Astrocyte of the cerebellum (primary cell): ENCODE data around the gene DTX4.

ENCODE experiments used
- DNase-seq: peaks from one replicate; pipeline ENCODE4 v3.0.0-alpha.2; 2011; ENCODE audit warnings: low read depth
- H3K4me3 ChIP-seq: 2 replicates; pipeline ENCODE4 v1.5.1; 2011; ENCODE audit warnings: mild to moderate bottlenecking, low read depth, low read length, moderate library complexity
- in situ Hi-C: cut with HindIII; loops from 2 replicates; pipeline ENCODE4 v1.10.0; 2017; ENCODE audit warnings: low sequenced_read_pairs
- TF ChIP-seq, protein P1 (sequence below): IDR thresholded peaks from 2 replicates; pipeline ENCODE4 v1.5.1; 2012; ENCODE audit warnings: low read length, low read depth, moderate library complexity, mild to moderate bottlenecking; ENCODE audit errors: missing control alignments

The DTX4 gene

DNA sequence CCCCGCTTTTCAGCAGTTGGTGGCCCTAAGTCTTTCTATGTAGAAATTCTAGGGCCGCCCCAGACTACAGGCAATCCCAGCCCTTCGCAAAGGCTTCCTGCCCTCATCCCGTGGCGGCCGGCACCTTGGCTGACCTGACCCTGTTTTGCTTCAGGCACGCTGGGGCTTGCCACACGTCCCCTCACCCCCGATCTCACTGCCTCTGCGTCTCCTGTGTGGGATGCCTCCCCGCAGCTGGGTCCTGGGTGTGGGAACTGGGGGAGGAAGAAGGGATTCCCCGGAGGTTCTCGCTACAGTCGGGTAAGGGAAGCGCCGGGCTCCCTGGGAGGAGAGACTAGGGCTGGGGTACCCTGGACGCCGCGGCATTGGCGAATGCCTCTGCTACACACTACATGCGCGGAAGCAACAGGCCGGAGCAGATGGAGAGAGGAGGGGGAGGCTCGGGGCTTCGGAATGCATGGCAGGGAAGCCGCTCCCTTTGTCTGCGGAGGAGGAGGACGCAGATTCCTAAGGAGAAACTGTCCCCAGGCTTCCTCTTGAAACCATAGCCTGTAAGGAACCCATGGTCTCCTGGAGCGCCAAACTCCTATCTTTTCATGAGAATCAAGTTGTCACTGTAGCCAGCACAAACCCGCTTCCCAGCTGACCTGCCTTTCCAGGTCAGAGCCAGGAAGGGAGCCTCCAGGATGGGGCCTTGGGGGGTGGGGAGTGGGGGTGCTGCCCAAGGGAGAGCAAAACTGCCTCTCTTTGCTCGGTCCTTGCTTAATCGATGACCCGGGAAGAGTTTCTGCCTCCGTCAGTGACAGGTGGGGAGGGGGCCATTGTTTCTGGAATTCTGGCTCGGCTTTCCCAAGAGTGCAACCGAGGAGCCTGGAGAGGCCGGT is 1.4 kb downstream of the DTX4 start:
- DNase-seq, result no peak

DNA sequence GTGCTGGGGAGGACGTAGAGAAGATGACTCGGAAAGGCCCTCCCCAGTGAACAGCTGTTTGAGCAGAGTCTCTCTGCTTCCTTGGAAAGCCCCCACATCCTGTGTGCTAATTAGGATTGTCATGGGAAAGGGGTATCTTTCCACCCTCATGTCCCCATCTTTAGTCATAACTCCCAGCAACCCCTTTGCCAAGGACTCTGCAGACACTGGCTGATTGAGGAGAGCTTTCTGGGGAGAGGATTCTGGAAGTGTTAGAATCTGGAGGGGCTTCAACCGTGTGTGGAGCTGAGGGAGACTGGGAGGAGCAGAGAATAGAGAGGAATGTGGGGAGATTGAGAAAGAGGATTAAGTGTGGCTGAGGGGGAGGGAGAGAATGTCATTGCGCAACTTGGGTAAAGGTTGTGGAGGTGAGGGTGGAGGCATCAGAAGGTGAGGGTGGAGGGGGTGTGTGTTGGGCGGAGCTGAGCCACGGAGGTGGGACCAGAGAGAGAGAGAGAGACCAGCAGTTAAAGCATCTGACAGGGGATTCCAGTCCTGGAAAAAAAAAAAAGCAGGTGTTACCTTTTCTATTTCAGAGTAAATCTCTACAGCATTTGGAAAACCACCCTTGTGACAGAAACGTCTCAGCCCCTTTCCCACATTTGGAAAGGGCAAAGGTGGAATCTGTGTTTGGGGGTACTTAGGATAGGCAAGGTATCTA is 2.2 kb downstream of the DTX4 start:
- DNase-seq, result no peak
- no peak overlapping the region for H3K4me3 ChIP-seq
- TF ChIP-seq, protein P1, sequence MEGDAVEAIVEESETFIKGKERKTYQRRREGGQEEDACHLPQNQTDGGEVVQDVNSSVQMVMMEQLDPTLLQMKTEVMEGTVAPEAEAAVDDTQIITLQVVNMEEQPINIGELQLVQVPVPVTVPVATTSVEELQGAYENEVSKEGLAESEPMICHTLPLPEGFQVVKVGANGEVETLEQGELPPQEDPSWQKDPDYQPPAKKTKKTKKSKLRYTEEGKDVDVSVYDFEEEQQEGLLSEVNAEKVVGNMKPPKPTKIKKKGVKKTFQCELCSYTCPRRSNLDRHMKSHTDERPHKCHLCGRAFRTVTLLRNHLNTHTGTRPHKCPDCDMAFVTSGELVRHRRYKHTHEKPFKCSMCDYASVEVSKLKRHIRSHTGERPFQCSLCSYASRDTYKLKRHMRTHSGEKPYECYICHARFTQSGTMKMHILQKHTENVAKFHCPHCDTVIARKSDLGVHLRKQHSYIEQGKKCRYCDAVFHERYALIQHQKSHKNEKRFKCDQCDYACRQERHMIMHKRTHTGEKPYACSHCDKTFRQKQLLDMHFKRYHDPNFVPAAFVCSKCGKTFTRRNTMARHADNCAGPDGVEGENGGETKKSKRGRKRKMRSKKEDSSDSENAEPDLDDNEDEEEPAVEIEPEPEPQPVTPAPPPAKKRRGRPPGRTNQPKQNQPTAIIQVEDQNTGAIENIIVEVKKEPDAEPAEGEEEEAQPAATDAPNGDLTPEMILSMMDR, result no peak
- in situ Hi-C loops, result no loop called here

More for the DNA sequence above, 1.4 kb downstream of the DTX4 start:
- H3K4me3 ChIP-seq, result peak overlapping the region; percentile 55
- TF ChIP-seq, protein P1, result no peak
- in situ Hi-C loops, result no loop called here

DNA sequence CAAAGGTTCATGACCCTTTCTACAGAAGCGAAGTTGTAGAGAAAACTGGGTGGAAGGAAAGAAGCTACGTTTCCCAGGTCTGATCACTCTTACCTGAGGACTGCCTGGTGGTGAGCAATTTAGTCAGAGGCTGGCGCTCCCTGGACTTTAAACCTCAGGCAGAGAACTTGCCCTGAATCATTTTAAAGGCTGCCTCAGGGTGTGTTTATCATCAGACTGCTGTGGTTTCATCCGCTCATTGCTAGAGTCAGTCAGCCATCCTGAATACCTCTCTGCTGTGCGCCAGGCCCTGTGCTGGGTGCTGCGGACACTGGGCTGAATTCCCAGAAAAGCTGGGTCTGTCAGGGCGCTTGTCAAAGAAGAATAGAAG is 2.7 kb downstream of the DTX4 start:
- in situ Hi-C loops, result no loop called here
- no peak overlapping the region for H3K4me3 ChIP-seq
- DNase-seq, result no peak
- TF ChIP-seq, protein P1, result no peak

DNA sequence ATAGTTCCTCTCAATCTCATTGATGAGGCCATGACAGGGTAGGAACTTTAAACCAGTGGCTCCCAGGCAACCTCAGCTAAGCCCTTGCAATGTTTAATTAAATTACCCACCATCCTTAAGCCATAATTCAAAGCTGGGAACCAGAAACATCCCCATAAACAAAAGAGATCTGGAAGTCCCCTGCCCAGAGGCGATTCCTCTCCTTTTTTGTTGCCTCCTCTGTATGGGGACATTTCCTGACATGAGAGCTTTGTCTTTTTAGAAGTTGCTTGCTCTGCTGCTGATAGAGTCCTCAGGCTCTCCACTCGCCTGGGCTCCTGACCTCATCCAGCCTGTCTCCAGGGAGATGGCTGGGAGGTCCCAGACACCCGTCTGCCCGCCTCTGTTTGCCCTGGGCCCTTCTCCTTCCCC is 3.2 kb downstream of the DTX4 start:
- in situ Hi-C loops, result no loop called here
- no peak for DNase-seq
- TF ChIP-seq, protein P1, result no peak
- H3K4me3 ChIP-seq, result no peak overlapping the region

DNA sequence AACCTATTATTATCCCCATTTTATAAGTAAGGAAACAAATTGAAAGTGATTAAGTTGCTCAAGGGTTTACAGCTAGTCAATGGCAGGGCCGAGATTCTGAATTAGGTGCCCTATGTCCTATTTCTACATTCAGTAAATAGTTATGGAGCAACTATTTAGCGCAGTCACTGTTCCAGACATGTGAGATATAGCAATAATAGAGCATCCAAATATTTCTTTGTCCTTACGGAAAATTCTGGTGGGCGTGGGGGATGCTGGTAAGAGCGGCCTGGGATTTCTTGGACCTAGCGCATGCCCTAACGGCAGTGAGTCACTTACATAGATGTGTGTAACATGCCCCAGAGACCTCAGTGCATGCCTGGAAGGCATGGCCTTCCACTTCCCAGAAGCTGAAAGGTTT is 4.4 kb downstream of the DTX4 start:
- H3K4me3 ChIP-seq, result no peak overlapping the region
- in situ Hi-C loops, result no loop called here
- TF ChIP-seq, protein P1, result no peak
- DNase-seq, result no peak

DNA sequence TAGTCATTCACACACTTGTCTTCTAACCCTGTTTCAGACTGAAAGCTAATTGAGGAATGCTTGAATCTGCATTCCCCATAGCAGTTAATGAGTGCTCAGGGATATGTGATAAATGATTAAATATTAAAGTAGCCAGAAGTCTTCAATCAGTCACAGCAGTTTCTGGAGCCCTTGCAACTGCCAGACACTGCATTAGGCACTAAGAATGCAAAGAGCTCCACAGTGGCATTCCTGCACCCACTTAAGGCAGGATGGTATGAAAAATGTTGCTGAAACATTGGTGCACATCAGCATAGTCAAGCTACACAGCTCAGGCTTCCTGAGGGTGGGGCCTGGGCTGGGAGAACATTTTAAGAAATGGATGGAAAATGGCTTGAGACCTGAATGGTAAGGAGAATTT is 6.5 kb downstream of the DTX4 start:
- no peak overlapping the region for H3K4me3 ChIP-seq
- TF ChIP-seq, protein P1, result no peak
- in situ Hi-C loops, result no loop called here
- no peak for DNase-seq
